ENCODE data around the gene MTREX.

Gene MTREX

DNA sequence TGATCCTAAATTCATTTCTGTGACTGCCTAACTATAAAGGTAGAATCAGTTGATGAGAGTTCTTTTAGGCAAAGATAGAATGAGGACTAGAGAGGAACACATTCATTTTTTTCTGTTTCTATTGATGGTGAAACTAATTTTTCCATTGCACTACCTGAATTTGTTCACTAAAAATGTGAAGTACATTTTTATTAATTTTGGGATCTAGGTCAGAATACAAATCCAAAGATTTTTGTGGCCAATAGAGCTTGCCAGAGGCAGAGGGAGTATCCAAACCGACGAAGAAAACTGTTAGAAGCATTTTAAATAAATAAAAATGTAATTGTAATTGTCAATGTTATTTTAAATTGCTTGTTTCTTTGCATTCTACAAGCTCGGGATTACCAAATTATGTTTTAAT is 78.1 kb downstream of the MTREX start:
- DNase-seq = no peak

DNA sequence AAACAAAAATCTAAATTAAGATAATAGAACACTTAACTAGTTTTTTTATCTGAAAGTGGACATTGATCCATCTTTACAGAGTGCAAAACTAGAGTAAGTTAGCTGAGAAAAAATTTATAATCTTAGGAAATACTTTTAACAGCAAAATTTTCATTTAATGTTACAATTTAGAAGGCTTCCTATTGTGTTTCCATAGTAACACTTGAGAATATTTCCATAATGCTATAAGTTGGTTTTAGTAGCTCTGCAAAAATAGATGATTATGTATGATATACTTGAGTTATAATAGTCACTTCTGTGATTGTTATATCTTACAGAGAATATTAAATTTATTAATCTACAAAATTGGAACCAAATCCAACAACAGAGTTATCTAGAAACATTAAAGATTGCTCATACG is 78.6 kb downstream of the MTREX start:
- DNase-seq = no peak

DNA sequence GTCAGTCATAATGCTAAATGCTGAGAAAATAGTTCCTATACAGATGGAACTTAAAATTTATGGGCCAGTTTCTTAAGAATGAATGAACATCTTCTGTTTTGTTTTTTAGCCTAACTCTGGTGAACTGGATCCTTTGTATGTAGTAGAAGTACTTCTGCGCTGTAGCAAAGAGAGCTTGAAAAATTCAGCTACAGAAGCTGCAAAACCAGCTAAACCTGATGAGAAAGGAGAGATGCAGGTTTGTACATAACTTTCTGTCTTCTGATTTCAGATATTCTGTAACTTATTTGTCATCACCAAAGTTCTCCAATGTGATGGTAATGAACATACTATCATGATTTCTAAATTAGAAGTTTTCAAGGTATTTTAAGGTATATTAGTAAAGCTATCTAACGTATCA is 80.1 kb downstream of the MTREX start:
- no peak for DNase-seq

DNA sequence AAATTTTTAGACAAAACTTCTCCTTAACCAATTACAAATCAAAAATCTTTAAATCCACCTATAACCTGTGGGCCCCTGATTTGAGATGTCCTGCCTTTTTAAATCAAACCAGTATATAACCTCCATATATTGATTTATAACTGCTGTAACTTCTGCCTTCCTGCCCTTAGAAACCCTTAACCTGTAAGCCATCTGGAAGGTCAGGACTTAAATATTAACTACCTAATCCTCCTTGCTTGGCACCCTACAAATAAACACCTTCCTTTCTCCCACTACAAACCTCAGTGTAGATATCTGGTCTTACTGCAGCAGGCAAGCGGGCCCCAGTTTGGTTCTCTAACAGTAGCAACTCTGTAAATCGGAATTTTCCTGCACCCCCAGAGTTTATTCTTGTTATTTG is 83.9 kb downstream of the MTREX start:
- DNase-seq = no peak

GRCh38 chr5:55392669-55393068 is 84.9 kb downstream of the MTREX start:
- DNase-seq = no peak

GRCh38 chr5:55393501-55394175 is 85.8 kb downstream of the MTREX start:
- no peak for DNase-seq

GRCh38 chr5:55402199-55402598 is 94.4 kb downstream of the MTREX start:
- no peak for DNase-seq

DNA sequence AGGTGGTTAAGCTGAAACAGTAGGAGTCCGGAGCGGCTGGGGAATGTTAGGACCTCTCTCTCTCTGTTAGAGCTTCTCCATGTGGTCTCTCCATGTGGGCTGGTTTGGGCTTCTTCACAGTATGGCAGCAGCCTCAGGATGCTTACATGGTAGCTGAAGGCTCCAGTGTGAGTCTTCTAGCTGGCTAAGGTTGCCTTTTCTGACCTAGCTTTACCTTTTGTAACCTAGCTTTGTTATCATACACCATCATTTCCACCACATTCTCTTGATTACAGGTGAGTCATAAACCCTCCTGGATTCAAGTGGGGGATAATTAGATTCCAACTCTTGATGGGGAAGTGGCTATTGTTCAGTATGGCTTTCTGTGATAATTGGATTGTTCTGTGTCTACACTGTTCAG is 98.5 kb downstream of the MTREX start:
- no peak for DNase-seq

GRCh38 chr5:55407059-55407684 is 99.4 kb downstream of the MTREX start:
- peak; percentile 32 for DNase-seq

- DNase-seq = no peak
Observed at GRCh38 chr5:55407984-55408383, 100.2 kb downstream of the MTREX start.

GRCh38 chr5:55409775-55410174 is 102.0 kb downstream of the MTREX start:
- DNase-seq = no peak

DNA sequence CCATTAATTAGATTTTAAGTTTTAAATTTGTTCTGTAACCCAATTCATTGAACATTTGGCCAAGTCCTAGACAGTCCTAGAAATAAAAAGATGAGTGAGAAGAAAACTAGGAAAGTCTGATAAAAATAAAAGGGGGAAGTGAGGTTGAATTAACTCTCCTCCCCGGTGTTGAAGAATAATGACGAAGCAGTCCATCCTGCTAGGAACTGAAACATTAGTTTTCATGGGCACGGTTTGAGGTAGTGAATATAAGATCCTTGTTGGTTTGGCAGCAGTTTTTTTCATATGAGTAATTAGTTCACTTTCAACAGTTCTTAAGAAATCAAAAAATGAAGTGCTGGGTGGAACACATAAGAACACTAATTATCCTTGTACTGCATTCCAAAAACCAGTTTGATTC is 103.1 kb downstream of the MTREX start:
- DNase-seq = no peak

- no peak for DNase-seq
Observed at GRCh38 chr5:55411876-55412275, 104.1 kb downstream of the MTREX start.

DNA sequence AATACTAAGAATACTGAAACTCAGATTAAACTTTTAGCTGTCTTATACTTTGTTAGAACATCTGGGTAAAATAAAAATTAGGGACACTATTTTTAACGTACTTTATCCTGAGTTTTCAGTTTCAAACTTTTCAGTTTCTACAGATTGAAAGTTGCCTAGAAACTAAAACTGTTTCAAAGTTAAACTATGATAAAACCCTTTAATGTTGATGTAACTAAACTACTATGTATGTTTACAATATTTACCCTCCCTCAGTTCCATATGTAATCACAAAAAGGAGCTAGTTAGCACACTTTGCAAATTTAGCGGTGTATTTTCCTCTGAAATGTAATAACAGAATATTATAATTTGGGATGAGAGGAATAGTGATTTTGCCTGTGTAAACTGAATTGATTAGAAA is 105.9 kb downstream of the MTREX start:
- no peak for DNase-seq

DNA sequence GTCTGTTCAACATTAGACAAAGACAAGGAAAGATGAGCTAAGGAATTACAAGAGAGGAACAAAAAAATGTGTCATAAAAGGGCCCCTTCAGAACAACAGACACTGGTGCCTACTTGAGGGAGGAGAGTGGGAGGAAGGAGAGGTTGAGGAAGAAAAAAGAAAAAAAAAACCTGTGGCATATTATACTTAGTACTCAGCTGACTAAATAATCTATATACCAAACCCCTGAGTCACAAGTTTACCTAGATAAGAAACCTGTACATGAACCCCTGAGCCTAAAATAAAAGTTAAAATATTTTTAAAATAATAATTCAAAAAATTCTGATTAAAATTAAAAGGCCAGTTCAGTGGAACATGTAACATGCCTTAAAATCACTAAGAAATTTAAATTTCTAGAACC is 107.3 kb downstream of the MTREX start:
- no peak for DNase-seq

GRCh38 chr5:55416306-55416705 is 108.5 kb downstream of the MTREX start:
- no peak for DNase-seq

GRCh38 chr5:55418994-55419968 is 111.5 kb downstream of the MTREX start:
- DNase-seq = no peak

GRCh38 chr5:55421074-55421529 is 113.3 kb downstream of the MTREX start:
- no peak for DNase-seq

DNA sequence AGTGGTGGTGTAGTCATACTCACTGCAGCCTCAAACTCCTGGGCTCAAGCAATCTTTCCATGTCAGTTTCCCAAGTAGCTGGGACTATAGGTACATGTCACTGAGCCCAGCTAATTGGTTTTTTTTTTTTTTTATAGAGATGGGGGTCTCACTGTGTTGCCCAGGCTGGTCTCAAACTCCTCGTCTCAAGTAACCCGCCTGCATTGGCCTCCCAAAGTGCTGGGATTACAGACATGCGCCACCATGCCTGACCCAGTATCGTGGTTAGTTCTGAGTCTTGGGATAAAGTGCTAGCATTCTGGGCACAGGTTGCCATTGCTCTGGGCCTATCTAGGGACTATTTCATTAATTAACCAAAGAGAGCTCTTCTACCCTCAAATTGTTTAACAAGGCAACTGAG is 118.7 kb downstream of the MTREX start:
- no peak for DNase-seq

DNA sequence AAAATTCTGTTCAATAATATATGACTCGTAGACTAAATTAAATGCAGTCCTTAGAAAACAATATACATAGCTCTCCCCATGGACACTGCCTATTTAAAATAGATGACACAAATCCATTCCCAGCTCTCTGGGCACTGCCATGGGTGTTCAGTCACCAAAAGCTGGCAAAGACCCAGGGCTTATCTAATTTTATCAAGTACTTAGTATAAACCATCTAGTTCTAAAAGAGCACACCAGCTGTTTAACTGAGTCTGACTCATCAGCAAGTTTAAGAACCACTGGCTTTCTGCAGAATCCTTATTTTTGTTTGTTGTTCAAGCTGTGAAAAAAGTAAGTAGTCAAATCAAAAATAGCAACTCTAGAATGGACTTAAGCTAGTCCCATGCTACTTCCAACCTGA is 119.4 kb downstream of the MTREX start:
- peak; percentile 6 for DNase-seq

GRCh38 chr5:55429221-55429612 is 121.4 kb downstream of the MTREX start:
- DNase-seq = no peak

GRCh38 chr5:55429613-55430253 is 121.9 kb downstream of the MTREX start:
- peak; percentile 45 for DNase-seq

DNA sequence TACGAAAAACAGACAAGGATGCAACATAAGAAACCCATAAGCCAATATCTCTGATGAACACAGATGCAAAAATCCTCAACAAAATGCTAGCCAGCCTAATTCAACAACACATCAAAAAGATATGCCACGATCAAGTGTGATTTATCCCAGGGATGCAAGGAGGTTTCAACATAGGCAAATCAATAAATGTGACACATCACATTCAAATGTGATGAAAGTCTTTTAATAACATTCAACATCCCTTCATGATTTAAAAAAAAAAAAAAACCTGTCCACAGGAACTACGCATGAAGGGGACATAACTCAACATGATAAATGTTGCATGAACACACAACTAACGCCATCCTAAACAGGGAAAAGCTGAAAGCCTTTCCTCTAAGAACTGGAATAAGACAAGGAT is 124.8 kb downstream of the MTREX start:
- DNase-seq = no peak
